NCI-H187 (cell line): ENCODE results near the gene PAMR1.

Experiments used
- DNase-seq, 2 experiments: peaks; one replicate each; lab custom pipeline; 2025; lab: John Stamatoyannopoulos, UW

Gene PAMR1

DNA sequence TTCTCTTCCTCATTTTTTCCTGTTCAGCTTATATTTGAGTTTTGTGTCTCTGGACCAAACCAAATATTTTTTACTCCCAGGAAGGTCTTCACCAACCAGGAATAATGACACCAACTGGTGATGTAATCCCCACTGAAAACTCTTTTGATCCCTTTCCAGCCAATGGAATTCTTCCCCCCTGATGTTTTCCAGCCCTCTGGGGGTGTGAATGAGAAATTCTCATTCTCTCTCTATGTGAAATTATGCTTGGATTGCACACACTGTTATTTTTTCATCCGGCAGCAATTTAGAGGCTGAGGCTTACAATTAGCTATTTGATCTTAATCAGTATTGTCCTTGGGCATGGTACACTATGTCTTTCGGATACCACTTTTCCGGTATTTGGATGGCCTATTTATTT lies 66.6 kb downstream of the PAMR1 start:
- no peak for DNase-seq

GRCh38 chr11:35454362-35454761 lies 71.1 kb downstream of the PAMR1 start:
- no peak for DNase-seq

- no peak for DNase-seq
Measured at GRCh38 chr11:35436581-35437250, 88.7 kb downstream of the PAMR1 start.

DNA sequence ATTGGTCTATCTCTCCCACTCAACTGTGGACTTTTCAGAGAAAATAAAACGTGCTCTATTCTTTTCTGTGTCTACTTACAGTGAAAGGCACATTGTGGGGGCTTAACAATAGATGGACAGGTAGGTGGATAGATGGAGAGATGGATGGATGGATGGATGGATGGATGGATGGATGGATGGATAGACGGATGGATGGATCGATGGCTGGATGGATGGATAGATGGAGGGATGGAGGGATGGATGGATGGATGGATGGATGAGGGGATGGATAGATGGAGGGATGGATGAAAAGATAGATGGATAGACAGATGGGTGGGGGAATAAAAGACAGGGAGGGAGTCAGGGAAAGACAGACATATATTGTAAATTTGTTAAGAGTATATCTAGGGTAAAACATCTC lies 91.8 kb downstream of the PAMR1 start:
- no peak for DNase-seq

- no peak for DNase-seq
Measured at GRCh38 chr11:35432464-35432863, 93.0 kb downstream of the PAMR1 start.

DNA sequence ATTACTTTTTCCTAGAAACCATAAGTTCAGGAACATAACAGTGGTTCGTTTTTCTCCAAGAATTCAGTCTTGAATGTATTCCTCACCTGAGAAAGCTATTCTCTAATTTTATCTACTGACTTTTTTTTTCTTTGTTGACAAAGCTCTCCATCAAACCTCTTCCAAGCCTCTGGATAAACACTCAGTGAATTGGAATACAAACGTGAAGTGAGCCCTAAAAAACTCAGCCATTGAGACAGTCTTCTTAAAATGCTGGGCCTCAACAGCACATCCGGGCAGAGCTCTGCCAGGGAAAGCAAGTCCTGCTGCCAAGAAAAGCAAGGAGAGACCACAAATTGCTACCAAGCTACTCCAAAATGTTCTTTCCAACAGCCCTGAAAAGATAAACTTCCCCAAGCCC lies 98.3 kb downstream of the PAMR1 start:
- DNase-seq, result peak; percentile 27 to 45

GRCh38 chr11:35426351-35426750 lies 99.1 kb downstream of the PAMR1 start:
- no peak for DNase-seq

- no peak for DNase-seq
Measured at GRCh38 chr11:35425603-35426212, 99.7 kb downstream of the PAMR1 start.

GRCh38 chr11:35424157-35424940 lies 101.1 kb downstream of the PAMR1 start:
- no peak for DNase-seq

DNA sequence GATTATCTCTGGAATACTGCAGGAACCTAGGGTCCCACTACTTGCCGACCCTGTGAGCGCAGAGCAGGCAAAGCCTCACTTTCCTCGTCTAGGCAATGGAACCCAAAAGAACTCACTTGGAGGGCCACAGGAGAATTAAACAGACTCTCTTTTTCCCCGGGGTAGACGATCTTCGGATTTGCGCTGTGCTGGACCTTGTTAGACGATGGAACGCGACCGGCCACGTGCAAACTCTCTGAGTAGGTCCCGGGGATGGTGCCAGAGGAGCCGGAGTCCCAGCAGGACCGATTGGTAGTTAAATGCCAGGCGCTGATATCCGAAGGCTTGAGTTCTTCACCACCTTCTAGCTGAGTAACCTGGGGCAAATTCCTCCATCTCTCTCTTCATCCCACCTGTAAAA lies 105.0 kb downstream of the PAMR1 start:
- no peak for DNase-seq

GRCh38 chr11:35419830-35420333 lies 105.5 kb downstream of the PAMR1 start:
- no peak for DNase-seq

GRCh38 chr11:35419184-35419829 lies 106.1 kb downstream of the PAMR1 start, which contains the start of gene SLC1A2:
Gene SLC1A2, minus strand, starts transcription at chr11:35419558. Its CDS starts 592 bp downstream, at chr11:35418966.
- DNase-seq, result no peak

GRCh38 chr11:35418282-35419183 lies 106.9 kb downstream of the PAMR1 start:
- DNase-seq, result no peak

GRCh38 chr11:35415487-35415886 lies 109.9 kb downstream of the PAMR1 start:
- no peak for DNase-seq

DNA sequence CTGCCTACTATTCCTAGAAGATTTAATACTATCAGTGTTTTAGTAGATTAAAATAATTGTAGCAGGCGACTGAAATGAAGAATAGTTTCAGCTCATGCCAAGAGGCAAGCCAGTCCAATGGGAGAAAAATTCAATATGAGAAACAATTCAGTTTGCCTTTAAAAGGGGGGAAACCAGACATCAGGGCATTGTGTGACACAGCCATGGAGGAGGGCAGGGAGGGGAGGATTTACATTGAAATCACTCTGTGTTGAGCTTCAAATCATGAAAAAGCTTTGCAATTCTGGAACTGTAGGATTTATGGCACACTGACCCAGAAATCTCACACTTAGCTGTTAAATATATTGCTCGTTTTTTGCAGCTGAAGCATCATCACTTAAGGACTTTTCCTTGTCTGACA lies 110.6 kb downstream of the PAMR1 start:
- no peak for DNase-seq

GRCh38 chr11:35414311-35414710 lies 111.1 kb downstream of the PAMR1 start:
- no peak for DNase-seq

DNA sequence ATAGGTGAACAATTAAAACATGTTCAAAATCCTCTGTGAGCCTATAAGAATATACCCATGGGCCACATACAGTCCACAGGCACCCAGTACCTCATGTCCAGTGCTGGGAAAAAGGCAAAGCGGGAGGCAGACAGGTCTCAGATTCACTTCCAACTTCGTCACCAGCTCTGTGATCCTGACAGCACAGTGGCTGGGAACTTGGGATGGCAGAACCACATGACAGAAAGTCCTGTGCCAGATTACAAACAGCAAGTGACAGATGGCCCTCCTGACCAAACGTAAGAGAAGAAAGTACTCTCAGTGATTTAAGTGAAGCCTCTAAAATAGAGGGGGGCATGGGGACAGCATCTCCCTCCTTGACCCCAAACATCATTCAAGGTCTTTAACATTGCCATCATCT lies 111.8 kb downstream of the PAMR1 start:
- no peak for DNase-seq

GRCh38 chr11:35412285-35412684 lies 113.1 kb downstream of the PAMR1 start:
- no peak for DNase-seq

GRCh38 chr11:35407041-35407440 lies 118.4 kb downstream of the PAMR1 start:
- DNase-seq, result no peak

GRCh38 chr11:35404388-35404775 lies 121.0 kb downstream of the PAMR1 start:
- no peak for DNase-seq

DNA sequence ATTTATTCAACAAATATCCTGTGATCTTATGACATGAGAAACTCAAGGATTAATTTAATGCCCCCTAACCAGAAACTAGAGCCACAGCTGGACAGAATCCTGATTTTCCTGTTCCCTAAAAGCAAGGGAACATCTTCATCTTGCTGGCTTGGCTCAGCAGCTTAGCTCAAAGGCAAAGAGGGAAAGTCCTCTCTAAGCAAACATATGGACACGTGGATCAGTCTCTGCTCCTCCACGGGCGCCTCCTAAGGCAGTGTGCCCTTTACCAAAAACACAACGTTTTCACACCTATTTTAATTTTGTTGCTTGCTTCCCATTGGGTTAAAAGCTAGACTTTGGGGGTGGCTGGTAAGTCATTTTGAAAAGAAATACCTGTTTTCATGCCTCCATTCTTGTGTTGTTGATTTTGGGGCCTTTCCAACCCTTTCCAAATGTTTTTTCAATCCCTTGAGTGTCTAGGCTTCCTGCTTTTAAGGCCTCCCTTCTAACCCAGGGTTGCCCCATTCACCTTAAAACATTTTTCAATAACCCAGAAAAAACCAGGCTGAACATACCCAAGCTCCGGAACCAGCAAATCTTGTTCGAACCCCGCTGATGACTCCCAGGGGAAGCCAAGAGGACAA lies 121.5 kb downstream of the PAMR1 start:
- DNase-seq, result no peak
